Skin of body (tissue), 2 donors: Measurements from ENCODE around the gene CMKLR1. TPM values are rescaled to one million over a fixed set of nuclear protein-coding genes. Genes with fewer than 3 reads are reported as not detected.

ENCODE experiments used
- DNase-seq: peaks from one replicate; lab custom pipeline; 2025; lab: John Stamatoyannopoulos, UW
- total RNA-seq: library from RNA; depleted of rRNA; stranded (reverse); fragments of >200 nt; gene quantifications from one replicate; pipeline ENCODE4 v1.2.3, GENCODE V29; 2014

The CMKLR1 gene, protein sequence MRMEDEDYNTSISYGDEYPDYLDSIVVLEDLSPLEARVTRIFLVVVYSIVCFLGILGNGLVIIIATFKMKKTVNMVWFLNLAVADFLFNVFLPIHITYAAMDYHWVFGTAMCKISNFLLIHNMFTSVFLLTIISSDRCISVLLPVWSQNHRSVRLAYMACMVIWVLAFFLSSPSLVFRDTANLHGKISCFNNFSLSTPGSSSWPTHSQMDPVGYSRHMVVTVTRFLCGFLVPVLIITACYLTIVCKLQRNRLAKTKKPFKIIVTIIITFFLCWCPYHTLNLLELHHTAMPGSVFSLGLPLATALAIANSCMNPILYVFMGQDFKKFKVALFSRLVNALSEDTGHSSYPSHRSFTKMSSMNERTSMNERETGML
- total RNA-seq: 10.0 TPM

DNA sequence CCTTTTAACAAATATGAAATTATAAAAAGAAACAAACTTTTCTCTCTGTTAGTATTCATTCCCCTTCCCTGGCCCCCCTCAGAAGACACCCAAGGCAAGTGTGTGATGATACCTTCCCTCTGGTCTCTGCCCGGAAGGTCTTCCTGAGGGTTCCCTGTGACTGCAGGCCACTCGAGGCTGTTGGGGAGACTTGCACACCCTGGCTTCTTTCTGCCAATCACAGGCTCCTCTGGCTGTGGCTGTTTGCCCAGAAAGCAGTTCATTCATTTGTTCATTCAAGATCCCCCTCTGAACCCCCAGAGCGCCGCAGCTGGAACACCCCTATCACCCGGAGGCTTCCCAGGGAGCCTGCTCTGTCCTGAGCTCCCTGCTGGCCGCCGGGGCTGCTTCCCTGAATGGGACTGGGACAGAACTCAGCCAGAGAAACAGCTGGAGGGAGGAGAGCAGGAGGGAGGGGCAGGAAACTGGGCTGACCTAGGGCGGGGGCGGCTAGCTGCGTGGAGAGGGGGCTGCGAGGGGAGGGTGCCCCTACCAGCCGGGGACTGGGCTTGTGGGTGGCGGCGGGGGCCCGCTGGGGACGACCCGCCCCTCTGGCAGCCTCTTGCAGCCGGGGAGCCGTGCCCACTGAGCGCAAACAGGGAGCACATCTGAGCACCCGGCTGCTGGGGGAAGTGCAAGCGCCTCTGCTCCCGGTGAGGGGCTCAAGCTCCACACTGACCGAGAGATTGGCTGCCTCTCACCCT is at the start of gene CMKLR1:
TSS of gene CMKLR1 (minus strand) at position 397 of the 743 bp plus-strand sequence. CDS start 45,720 bp downstream, outside the sequence.
- peak; percentile 31 for DNase-seq

DNA sequence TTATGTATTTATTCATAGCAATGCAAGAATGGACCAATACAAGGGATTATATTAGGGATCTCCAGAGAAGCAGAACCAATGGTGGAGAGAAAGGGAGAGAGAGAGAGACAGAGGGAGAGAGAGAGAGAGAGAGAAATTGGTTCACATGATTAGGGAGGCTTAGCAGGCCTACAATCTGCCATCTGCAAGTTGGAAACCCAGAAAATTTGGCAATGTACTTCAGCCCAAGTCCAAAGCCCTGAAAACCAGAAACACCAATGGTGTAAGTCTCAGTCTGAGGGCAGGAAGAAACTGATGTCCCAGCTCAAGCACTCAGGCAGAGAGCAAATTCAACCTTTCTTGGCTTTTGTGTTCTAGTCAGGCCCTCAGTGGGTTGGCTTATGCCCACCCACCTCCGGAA is 48.7 kb upstream of the CMKLR1 start:
- no peak for DNase-seq

DNA sequence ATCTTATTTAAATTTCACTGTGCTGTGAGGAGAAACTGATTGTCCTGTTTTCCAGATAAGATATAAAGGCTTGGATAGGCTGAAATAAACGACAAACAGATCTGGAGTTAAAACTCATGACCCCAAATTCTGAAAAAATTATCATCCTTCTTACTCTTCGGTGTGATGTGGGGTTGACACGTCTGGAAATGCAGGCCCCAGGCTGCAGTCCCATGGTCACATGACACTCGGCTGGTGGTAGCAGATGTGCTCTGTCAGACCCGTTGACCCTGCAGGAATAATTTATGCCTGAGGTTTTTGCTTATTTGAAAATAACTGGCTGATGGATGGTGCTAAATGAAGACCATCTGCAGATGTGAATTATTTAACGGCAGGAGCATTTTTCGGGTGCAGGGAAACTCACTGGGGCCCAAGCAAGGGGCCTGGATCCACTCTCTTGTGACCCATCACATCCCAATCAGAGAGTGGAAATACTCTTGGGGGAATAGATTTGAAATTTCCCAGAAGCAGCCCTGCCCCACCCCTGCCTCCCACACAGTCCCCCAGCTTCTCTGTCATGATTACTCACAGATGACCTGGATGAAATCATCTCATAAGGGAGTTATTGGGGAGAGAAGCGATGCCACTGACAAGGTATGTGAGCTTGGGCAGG is 47.7 kb upstream of the CMKLR1 start:
- no peak for DNase-seq

DNA sequence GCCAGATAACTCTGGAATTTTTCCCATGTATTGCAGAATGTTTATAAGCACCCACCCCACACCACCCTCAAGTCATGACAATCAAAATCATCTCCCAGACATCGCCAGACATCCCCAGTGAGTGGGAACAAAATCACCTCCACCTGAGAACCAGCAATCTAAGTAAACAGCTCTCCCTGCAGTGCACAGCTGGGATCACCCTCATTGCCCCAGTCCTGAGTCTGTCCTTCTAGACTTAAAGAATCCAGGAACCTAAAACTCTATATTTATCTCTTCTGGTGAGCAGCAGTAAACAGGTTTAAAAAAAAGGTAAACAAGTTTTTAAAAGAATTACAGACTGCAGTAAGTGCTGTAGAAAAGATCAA is 43.3 kb upstream of the CMKLR1 start:
- DNase-seq: no peak

DNA sequence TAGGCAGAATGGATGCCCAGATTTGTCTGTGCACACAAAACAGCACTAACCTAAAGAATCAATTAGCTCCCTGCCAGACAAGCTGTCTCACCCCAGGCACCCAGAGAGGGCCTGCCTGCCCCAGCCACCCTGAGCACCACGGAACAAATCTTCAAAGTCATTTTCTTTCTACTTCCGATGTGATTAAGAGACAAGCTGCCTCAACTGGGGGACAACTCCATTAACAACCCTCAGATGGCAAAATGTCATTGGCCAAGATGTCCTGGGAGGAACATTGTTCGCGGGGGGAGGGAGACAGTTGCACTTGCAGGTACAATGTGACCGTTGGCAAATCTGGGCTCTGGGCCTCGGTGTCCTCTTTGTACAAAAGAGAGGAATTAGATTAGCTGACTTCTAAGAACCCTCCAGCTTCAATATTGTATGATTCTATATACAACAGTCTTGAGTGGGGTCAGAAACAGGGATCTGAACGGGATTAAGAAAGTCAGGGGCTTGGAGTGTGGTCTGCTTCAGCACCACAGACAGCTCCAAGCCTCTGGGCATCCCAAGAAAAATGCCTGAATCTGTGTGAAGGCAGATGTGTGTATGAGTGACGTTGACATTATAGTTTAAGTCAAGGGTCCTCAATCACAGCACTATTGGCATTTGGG is 42.8 kb upstream of the CMKLR1 start:
- DNase-seq: no peak

DNA sequence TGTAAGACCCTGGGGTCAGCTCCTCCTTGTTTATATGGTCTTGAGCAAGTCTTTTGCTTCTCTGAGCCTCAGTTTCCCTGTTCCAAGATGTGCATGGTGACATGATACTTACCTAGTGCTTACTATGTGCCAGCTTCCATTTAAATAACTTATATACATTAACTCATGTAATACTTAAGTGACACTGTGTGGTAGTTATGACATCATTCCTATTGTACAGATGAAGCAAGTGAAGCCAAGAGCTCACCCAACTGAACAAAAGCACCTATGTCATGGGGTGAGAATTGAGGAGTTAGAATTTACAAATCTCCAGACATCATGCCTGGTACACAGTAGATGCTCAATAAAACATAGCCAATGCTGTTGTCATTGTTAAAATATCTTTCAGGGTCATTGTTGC is 41.3 kb upstream of the CMKLR1 start:
- no peak for DNase-seq

DNA sequence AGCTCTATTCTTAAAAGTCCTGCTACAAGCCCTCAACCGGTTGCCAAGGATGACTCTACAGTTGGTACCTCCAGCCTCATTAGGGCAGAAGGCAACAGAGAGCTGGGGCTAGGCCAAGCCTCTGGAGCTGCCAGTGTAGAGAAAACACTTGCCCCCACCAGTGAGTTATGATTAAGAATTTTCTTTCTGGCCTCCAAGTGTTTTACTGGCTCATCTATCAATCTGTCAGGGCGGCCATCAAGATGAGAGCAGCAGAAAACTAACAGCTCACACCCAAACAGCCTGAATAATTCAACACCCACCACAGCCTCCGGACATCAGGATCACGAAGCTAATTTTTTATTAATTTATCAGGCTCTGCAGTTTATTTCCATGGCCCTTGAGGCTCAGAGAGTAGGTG is 40.7 kb upstream of the CMKLR1 start:
- DNase-seq: no peak

DNA sequence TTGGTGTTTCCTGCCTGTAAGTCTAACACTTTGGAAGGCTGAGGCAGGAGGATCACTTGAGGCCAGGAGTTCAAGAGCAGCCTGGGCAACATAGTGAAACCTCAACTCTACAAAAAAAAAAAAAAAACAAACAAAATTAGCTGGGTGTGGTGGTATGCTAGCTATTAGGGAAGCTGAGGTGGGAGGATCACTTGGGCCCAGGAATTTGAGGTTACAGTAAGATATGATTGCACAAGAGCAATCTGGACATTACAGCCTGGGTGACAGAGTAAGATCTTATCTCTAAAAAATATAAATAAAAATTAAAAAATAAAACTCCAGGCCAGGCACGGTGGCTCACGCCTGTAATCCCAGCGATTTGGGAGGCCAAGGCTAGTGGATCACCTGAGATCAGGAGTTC is 39.8 kb upstream of the CMKLR1 start:
- no peak for DNase-seq

DNA sequence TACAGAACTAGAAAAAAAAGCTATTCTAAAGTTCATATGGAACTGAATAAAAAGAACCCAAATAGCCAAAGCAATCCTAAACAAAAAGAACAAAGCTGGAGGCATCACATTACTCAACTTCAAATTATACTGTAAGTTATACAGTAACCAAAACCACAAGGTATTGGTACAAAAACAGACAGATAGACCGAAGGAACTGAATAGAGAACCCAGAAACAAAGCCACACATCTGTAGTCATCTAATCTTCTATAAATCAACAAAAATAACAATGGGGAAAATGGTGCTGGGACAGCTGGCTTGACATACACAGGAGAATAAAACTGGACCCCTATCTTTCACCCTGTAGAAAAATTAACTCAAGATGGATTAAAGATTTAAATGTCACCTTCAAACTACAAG is 38.1 kb upstream of the CMKLR1 start:
- DNase-seq: no peak

DNA sequence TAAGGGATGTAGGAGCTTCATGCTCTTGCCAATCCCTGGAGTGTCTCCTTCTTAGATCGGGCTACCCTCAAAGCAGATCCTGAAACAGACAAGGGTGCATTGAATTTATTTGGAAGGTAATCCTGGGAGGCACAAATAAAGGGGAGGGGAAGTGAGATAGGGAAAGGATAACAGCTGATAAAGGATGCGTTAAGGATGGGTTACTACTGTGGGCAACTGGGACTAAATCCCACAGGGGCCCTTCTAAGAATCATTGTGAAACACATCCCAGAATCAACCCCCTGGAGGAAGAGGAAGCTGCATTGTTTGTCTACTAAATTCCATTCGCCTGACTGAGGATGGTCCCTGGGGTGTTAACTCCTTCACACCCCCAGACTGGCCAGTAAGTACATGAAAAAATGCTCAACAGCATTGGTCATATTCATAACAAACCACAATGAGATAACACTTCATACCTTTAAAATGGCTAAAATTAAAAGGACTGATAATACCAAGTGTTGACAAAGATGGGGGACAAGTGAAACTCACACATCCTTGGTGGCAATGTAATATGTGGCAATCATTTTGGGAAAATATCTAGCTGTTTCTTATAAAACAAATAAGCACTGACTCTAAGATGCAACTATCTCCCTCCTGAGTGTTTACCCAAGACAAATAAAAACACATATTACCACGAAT is 37.0 kb upstream of the CMKLR1 start:
- DNase-seq: no peak

DNA sequence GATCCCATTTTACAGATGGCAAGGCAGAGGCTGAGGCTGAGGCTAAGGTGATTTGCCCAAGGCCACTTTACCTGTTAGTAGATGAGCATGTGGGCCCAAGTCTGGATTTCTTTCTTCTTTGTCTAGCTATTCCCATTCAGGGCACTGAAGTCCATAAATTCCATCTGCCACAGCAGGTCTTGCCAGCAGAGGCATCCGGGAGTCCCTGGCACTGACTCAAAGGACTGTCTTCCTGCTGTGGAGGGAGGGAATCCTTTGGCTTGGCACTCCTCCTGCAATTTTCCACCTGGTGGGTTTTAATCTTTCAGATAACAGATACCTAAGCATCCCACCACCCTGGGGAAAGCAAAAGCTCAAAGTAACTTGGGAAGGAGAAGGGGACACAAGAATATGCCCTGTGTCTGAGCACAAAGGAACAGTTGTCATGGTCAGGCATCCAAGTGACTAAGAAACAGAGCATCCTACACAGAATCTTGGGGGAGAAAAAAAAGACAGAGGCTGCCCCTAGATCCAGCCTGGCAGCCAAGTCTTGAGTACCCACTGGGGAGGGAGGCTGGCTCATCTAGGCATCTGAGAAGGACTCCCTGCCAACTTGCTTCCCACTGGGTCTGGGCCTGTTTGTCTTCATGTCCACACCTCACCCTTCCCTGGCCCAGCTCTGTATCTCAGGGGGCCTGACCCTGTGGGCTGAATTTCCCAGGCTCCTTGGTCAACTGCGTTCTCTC is 35.6 kb upstream of the CMKLR1 start:
- no peak for DNase-seq

DNA sequence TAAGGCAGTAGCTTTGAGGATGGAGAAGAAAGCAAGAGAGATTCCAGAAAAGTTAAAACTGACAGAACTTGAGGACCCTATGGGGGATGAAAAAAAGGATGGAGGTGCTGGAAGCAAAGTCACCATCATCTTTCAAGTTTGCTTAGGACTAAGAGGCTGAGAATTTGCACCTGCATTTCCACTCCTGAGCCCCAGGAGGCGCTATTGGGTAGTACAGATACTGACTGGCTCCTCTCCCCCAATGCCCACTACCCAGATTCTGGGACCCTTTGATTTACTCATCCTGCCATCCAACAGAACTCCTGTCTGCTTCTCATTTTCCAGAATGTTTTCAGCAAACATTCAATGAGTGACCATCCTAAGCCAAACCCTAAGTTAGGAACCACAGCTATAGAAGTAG is 34.0 kb upstream of the CMKLR1 start:
- DNase-seq: no peak

DNA sequence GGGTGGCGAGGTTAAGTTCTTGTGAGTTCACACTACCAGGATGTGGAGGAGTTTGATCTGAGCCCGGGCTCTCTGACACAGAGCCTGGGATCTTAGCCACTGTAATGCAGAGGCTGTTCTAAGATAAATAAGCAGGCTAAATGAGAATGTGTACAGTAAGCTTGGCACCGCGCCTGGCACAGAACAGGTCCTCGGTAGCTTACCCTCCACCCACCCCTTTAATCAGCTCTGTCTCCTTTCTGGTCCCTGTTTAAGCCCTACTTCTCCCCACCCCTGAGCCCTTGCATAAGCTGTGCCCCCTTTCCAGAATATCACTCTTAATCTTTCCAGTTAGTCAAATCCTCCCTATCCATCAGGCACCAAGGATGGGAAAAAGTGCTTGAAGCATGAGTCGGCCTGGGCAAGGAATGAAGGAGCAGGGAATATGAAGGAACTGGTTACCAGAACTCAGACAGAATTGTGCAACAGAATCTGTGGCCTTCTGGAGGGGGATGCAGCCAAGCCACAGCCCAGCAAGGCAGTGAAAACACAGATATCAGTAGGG is 32.8 kb upstream of the CMKLR1 start:
- DNase-seq: no peak

DNA sequence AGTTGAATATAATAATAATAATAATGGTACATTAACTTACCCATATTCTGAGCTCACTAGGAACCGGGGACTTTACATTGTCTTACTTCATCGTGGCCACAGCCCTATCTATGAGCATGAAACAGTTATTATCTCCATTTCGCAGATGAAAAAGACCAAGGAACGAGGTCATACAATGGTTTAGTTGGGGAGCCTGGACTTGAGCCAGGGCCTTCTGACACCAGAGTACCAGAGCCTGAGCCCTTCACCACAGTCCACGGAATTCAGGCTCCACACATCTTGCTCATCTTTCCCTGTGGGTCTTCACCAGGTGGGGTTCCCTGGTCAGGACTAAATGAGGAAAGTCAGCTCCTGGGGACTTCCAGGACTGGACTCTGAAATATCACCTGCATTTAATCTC is 31.3 kb upstream of the CMKLR1 start:
- no peak for DNase-seq

DNA sequence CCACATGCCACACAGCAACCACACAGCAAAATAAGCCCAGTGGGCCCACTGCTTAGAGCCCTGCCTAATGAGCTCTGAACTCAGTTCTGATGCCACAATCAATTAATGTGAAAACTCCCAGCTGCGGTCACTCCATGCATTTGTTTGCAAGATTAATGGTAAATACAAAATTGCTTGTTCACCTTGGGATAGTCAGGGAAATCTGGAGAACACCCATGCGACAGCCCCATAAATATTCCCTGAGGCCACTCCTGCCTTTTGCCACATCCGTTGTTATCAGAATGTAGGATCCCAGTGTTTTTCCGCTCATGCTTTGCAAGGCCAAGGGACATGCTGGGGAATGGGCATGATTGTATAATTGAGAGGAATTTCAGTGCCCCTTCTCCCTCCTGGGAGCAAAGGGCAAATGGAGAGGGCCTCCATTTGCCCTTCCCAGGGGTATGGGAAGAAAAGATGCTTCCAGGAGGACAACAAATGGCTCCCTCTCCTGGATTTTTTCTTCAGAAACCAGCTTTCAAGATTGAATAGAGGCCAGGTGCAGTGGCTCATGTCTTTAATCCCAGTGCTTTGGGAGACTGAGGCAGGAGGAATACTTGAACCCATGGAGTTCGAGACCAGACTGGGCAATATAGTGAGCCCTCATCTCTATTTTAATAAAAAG is 30.8 kb upstream of the CMKLR1 start:
- no peak for DNase-seq

DNA sequence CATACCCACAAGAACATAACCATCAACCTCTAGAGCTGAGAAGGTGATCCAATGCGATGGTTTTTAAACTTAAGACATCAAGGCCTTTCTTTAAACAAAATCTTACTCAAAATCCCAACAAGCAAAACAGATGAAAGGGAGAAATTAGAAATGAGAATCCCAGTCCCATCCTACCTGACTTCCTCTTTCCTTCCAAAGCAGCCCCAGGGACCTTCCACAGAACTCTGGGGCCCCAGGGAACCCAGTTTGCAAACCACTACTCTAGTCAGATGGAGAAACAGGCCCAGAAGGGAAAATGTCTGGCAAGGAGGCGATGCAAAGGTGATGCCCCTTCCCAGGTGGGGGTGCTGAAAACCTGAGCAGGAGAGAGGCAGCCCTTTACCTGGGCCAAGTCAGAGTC is 29.0 kb upstream of the CMKLR1 start:
- DNase-seq: no peak

DNA sequence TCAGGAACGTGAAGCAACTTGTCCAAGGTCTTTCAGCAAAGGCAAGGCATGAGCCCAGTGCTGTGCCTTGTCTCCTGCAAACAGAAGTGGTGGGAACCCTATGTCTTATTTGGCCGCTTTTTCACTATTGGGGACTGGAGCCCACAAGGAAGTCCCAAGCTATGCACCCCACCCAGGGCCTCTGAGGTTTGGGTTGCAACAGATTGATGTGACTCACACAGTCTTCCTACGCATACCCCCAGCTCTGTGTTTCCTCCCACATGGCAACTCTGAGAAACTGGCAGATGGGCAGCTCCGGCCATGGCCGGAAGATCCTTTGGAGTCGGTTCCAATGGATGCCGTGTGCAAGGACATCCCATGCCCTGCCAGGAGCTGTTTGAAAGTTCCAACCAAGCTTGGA is 28.3 kb upstream of the CMKLR1 start:
- no peak for DNase-seq

DNA sequence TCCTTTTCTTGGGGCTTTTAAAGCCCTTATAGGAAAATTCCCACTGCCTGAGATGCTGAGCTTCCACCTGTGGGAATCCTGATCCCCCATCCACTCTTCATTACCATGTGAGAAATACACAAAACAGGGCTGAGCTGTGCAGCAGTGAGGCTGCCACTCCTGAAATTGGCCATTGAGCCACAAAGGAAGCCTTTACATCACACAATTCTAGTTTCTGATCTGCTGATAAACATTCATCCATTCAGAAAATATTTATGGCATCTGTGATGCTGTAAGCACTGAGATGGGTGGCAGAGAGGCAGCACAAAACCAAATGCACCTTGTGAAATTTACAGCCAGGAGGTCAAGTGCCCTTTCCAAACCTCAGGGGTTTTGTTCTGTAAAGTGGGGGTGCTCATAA is 26.2 kb upstream of the CMKLR1 start:
- DNase-seq: no peak

DNA sequence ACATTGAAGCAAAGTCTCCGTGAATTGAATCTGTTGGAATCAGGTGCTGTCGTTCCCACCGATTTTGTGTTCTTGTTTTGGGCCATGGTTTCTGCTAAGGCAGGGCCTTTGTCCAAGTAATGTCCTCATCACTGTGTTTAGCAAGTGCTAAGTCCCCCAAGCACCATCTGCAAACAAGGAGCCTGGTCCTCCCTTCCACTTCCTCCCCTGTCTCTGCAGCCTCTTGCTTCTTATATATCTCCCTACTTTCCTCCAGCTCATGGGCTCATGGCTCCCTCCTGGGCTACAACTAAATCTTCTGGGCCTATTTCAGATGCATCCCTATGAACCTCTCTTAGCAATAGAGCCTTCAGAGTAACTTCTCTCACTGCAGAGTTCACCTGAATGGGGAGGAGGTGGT is 25.8 kb upstream of the CMKLR1 start:
- DNase-seq: no peak

DNA sequence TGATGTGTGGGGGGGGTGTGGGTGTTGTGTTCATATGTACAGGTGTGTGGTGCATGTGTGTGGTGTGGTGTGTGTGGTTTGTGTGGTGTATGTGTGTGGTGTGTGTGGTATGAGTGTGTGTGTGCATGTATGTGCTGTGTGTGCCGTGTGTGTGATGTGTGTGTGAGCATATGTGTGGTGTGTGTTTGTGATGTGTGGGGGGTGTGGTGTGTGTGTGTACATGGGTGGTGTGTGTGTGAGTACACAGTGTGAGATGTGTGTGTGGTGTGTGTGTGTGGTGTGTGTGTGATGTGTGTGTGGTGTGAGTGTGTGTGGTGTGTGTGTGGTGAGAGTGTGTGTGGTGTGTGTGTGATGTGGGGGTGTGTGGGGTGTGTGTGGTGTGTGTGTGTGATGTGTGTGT is 24.5 kb upstream of the CMKLR1 start:
- no peak for DNase-seq
